CD4-positive, alpha-beta T cell treated with Interleukin-2 at 100 ng/mL for 4 hours (primary cell): ENCODE results near the gene POLRMT.
A peak's percentile ranks its signal among the peaks of the same experiment; 100 is the strongest.
"Not testable (repeated sequence)": the region's sequence is repeated elsewhere in the genome, so short reads cannot be mapped to it uniquely, and the experiment has no call there.

ENCODE experiments used
- DNase-seq: peaks from one replicate; pipeline ENCODE4 v3.0.0-alpha.2; 2020; ENCODE audit warnings: low spot score

Gene POLRMT

GRCh38 chr19:647566-648284 is 14.4 kb upstream of the POLRMT start:
- no peak for DNase-seq

GRCh38 chr19:646779-647565 is 13.6 kb upstream of the POLRMT start:
- no peak for DNase-seq

DNA sequence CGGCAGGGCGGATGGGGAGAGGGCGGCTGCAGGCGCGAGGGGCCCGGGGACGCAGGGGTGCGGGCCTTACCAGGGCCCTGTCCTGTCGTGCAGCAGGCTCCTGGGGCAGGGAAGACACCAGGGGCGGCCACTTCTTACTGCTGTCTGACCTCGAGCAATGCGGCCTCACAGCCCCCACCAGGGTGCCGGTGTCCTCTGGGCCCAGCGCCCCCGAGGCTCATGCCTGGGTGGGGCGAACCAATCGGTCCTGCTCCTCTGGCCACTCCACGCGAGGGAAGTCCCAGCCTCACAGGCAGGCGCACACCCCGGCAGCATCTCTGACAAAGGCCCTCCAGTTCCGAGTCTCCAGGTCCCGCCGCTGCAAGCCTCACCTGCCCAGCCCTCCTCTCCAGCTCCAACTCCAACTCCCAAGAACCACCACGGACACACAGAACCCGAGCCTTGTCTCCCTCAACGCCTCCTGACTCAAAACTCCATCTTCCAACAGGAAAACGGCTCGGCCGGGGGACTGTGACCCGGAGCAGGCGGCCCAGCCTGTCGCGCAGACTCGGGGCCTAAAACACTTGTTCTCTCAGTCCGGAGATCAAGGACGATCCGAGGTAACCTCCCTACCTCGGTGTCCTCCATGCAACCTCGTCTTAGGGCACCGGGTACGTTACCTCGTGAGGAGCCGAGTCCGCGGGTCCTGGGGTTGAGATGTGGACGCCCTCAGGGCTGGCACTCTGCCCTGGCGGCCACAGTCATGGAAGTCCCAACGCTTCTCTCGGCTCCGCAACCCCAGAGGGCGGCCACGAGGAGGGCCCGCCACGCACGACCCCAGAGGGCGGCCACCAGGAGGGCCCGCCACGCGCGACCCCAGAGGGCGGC is 12.8 kb upstream of the POLRMT start:
- DNase-seq, result no peak

- DNase-seq, result no peak
Measured at GRCh38 chr19:644789-645188, 11.5 kb upstream of the POLRMT start.

DNA sequence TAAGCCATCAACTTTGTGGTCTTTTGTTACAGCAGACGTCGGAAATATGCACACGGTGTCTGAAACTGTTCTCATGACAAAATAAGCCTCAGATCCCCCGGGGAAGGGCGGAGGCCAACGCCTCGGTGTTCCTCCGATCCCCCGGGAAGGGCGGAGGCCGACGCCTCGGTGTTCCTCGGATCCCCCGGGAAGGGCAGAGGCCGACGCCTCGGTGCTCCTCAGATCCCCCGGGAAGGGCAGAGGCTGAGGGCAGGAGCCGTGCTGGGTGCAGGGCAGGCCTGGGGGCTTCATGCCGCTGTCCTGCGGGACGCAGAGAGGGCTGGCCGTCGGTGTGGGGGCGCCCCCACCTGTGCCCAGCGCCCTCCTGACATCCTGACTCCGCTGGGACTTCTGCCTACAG is 11.0 kb upstream of the POLRMT start:
- no peak for DNase-seq

DNA sequence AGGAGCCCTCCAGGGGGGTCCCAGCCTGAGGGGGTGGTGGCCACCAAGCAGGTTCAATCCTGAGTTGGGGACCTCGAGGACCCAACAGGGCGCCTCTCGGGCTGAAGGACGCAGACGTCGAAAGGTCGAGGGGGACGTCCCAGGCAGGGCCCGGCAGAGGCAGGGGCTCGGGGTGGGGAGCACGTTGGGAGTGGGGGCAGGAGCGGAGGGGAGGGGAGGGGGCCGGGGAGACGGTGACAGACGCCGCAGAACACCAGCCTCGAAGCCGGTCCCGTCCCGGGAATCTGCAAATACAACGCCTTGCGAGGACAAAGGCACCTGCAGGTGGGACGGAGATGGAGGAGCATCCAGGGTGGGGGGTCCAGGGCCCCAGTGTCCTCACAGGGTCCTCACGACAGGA is 10.4 kb upstream of the POLRMT start:
- DNase-seq, result no peak

DNA sequence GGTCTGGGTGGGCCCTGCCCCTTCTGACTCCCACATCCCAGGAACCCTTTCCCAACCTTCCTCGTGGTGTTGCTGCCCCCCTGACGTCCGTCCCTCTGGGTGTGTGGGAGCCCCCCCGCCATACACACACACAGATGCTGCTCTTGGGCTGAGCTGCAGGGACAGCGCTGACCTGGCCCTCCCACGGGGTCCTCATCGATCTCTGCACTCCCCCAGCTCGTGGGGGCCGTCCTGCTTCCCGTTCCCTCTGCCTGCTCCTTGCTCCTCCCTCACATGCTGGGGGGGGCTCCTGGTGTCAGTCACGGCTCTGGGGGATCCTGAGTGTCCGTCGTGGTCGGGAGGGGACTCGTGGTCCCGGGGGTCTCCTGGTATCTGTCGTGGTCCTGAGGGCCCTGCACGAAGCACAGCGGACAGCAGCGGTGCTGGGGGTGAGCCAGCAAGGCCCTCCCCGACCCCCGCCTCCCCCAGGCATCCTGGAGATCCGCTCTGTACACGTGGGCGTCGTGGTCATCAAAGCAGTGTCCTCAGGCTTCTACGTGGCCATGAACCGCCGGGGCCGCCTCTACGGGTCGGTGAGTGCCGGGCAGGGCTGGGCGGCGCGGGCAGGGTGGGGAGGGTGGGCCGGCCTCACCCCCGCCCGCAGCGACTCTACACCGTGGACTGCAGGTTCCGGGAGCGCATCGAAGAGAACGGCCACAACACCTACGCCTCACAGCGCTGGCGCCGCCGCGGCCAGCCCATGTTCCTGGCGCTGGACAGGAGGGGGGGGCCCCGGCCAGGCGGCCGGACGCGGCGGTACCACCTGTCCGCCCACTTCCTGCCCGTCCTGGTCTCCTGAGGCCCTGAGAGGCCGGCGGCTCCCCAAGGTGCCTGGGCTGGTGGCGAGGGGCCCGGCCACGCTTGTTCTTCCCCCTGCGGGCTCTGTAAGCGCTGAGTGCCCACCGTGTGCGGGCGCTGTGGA is 9.7 kb upstream of the POLRMT start:
- no peak for DNase-seq

- no peak for DNase-seq
Measured at GRCh38 chr19:641702-642101, 8.4 kb upstream of the POLRMT start.

GRCh38 chr19:640606-641189 is 7.4 kb upstream of the POLRMT start:
- DNase-seq, result no peak

GRCh38 chr19:640161-640558 is 6.8 kb upstream of the POLRMT start:
- no peak for DNase-seq

DNA sequence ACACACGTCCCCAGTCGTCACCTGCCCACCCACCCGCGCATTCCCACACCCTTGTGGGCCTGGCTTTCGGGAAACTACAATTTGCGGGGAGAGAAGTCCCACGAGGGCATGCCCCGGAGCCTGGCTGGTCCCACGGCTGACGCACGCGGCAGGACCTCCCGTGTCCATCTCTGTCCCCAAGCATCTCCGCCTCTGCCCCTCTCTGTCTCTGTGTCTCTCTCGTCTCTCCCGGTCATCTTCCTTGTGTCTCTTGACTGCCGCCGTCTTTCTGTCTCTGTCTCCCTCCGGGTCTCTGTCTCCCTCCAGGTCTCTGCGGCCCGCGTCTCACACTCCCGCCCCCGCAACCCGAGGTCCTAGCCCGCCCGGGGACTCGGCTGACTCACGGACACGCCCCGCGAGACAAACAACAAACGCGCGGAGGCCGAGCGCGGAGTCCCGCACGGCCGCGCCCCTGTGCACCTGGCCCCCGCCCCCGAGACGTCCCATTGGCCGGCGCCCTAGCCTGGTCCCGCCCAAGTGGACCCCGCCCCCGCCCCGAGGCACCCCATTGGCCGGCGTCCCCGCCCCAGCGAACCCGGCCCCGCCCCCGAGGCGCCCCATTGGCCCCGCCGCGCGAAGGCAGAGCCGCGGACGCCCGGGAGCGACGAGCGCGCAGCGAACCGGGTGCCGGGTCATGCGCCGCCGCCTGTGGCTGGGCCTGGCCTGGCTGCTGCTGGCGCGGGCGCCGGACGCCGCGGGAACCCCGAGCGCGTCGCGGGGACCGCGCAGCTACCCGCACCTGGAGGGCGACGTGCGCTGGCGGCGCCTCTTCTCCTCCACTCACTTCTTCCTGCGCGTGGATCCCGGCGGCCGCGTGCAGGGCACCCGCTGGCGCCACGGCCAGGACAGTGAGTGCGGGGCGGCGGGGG is 6.2 kb upstream of the POLRMT start, which contains the start of gene FGF22:
FGF22 (plus strand) TSS at position 627 of the 908 bp plus-strand sequence; CDS start at position 674, 47 bp downstream.
- DNase-seq, result peak; percentile 96

GRCh38 chr19:638906-639252 is 5.5 kb upstream of the POLRMT start:
- DNase-seq, result no peak

- DNase-seq, result no peak
Measured at GRCh38 chr19:634975-635652, 1.8 kb upstream of the POLRMT start.

DNA sequence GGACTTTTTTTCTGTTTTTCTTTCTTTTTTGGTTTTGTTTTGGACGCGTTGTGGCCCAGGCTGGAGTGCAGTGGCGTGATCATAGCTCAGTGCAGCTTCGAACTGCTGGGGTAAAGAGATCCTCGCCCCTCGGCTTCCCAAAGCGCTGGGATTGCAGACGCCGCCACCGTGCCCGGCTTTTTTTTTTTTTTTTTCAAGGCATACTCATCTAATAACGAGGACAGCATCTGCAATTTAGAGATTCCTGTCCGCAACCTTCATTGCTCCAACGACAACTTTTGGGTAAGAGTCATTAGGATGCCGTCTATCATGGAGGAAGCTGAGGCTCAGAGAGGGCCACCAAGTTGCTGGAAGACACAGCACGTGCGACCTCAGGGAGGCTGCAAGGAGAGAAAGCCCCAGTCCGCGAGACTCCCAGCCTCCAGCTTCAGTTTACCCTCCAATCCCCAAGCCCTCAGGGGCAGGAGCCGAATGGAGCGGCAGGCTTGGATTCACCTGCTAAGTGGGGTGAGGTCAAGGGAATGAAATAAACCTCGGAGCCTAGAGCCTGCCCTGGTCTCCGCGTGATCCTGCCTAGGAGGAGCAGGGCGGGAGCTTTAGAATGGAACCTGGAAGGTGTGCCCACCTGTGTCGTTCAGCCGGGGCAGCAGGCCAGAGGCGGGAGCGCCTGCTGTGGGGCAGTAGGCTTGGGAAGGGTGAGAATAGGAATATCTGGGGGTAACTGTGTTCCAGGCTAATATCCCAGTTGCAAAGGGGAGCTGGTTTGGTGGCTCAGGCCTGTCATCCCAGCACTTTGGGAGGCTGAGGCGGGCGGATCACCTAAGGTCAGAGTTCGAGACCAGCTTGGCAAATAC is 676 bp upstream of the POLRMT start:
- no peak for DNase-seq

DNA sequence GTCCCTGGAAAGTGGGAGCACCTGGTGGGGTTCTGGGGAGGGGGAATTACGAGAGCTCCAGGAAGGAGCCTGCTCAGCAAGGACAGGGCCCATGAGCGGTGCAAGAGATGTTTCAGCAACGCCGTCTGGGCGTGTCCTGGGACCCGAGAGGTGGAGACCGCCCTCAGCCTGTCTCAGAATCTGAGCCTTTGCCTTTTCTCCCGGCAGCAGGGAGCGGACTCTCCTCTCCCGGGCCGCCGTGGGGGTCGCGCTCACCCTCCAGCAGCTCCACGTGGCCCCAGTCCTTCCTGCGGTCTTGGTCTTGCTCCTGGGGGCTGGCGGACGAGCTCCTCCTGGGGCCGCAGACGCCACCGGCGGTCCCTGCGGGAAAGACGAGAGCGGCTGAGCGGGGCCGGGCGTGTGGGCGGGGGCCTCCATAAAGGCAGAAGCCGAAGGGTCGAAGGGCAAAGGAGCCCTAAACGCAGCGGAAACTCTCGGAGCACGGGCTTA is 714 bp downstream of the POLRMT start:
- DNase-seq, result no peak

GRCh38 chr19:629961-630714 is 3.2 kb downstream of the POLRMT start:
- no peak for DNase-seq

DNA sequence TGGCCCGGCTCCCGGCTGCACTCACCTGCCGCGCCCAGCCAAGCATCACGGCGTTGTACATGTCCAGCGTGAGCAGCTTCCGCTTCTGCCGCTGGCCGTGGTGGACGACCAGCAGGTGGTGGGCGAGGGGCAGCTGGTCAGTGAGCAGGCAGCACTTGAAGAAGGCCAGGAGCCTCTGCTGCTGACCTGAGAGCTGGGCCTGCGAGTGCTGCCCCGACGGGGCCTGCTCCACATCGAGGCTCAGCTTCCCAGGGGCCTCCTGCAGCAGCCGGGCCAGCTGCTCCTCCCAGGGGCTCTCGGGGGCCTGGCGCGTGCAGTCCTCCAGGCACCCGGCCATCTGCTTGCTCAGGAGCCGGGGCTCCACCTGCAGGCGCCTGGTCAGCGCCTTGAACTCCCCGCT is 3.8 kb downstream of the POLRMT start:
- DNase-seq, result not testable (repeated sequence)

DNA sequence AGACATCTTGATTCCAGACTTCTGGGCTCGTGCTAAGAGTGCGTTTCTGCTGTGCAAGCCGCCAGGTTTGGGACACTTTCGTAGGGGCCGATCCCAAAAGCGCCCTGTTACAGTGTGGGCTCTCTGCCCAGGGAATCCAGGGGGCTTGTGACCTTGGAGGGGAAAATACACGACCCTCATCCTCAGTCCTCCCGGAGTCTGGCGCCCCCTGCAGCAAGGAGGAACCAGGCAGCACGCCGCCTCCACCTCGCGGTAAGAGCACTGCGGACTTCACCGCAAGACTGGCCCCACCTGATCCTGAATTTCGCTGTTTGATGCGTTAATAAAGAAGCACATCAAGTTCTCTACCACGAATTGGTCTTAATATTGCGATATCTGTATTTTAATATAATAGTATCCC is 5.2 kb downstream of the POLRMT start:
- no peak for DNase-seq
